Prostate gland (tissue), 2 donors: ENCODE results near the gene EFR3B. TPM values are rescaled to one million over a fixed set of nuclear protein-coding genes. Genes with fewer than 3 reads are reported as not detected.
A peak's percentile ranks its signal among the peaks of the same experiment; 100 is the strongest.
"Not testable (repeated sequence)": the region's sequence is repeated elsewhere in the genome, so short reads cannot be mapped to it uniquely, and the experiment has no call there.

Experiments used
- DNase-seq: peaks from one replicate; pipeline ENCODE4 v3.0.0-alpha.2; 2019; ENCODE audit warnings: low spot score
- H3K27ac ChIP-seq, 2 donors: fragments of 200-600 bp; sonication (generic); 2 replicates each; pipeline ENCODE4 v1.5.1; 2017 to 2019
- H3K27me3 ChIP-seq: fragments of 200-600 bp; sonication (generic); replicated peaks from 2 replicates; pipeline ENCODE4 v1.5.1; 2019; ENCODE audit not compliant: insufficient read depth
- H3K36me3 ChIP-seq, 2 donors: fragments of 200-600 bp; sonication (generic); 1 replicate in 1 of 2; 2 replicates in 1 of 2; pipeline versions ENCODE4 v1.5.1 to v1.8.1; 2017 to 2019
- H3K4me1 ChIP-seq: fragments of 200-600 bp; sonication (generic); replicated peaks from 2 replicates; pipeline ENCODE4 v1.5.1; 2019
- H3K4me3 ChIP-seq, 2 donors: fragments of 200-600 bp; sonication (generic); 2 replicates each; pipeline ENCODE4 v1.5.1; 2017 to 2019
- H3K9me3 ChIP-seq: fragments of 200-600 bp; sonication (generic); 2 replicates; pipeline ENCODE4 v1.5.1; 2017
- POLR2A ChIP-seq: fragments of 450-650 bp; IDR thresholded peaks from one replicate; pipeline ENCODE4 v1.6.1; 2016; ENCODE audit warnings: antibody characterized with exemption, mild to moderate bottlenecking
- POLR2AphosphoS5 ChIP-seq: sonication (generic); formaldehyde crosslinking; IDR thresholded peaks from one replicate; pipeline ENCODE4 v1.6.1; 2017; ENCODE audit warnings: antibody characterized with exemption
- WGBS: methylation state at CpG from one replicate; pipeline ENCODE4 v1.1.5; 2018; 5-methylcytosine and 5-hydroxymethylcytosine counted together
- intact Hi-C: fragments of 100-400 bp; cut with DNase I; formaldehyde crosslinking; loops from one replicate; pipeline ENCODE4 v1.14.2; 2022
- total RNA-seq, 2 donors: library from RNA; depleted of rRNA; stranded (reverse); fragments of >200 nt; gene quantifications; one replicate each; pipeline ENCODE4 v1.1.0, GENCODE V29; 2016
- TF ChIP-seq, protein P1 (sequence below), 4 experiments: fragments of 200-600 bp in 2 of 4; fragments of 450-650 bp in 2 of 4; sonication (generic) in 2 of 4; IDR thresholded peaks; 1 replicate in 3 of 4; 2 replicates in 1 of 4; pipeline ENCODE4 v1.5.1; 2016 to 2019; ENCODE audit warnings: antibody characterized with exemption in 4 of 4, mild to moderate bottlenecking in 2 of 4, moderate library complexity in 2 of 4

Gene EFR3B, protein sequence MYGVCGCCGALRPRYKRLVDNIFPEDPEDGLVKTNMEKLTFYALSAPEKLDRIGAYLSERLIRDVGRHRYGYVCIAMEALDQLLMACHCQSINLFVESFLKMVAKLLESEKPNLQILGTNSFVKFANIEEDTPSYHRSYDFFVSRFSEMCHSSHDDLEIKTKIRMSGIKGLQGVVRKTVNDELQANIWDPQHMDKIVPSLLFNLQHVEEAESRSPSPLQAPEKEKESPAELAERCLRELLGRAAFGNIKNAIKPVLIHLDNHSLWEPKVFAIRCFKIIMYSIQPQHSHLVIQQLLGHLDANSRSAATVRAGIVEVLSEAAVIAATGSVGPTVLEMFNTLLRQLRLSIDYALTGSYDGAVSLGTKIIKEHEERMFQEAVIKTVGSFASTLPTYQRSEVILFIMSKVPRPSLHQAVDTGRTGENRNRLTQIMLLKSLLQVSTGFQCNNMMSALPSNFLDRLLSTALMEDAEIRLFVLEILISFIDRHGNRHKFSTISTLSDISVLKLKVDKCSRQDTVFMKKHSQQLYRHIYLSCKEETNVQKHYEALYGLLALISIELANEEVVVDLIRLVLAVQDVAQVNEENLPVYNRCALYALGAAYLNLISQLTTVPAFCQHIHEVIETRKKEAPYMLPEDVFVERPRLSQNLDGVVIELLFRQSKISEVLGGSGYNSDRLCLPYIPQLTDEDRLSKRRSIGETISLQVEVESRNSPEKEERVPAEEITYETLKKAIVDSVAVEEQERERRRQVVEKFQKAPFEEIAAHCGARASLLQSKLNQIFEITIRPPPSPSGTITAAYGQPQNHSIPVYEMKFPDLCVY
- total RNA-seq = 1 to 10 TPM in 1 of 2 donors, under 1 TPM in 1; 0.14 to 1.6 TPM

DNA sequence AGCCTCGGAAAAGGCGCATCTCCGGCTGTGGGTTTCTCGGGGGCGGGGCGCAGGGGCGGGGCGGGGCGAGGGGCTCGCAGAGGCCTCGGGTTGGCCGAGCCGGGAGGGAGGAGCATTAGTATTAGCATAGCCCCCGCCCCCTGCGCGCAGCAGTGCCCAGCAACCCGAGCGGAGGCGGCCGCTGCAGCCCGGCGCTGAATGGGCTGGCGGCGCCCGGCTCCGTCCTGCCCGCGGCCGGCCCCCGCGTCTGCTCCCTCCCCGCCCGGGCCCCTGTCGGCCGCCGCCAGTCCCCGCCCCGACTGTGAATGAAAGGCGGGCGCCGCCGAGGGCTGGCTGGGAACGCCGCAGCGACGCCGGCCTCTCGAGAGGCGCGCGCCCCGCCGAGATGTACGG, at the start of gene EFR3B:
Gene EFR3B (plus strand): TSS at position 149 of the 393 bp plus-strand sequence. CDS start 237 bp downstream, at position 386.
- Histone ChIP-seq H3K36me3 (no peaks in the 10 kb centered on the region), H3K4me3 (peak within 1 kb of the TSS; percentile 53 to 58), H3K9me3 (no peaks in the 10 kb centered on the region), H3K4me1 (no peaks in the 10 kb centered on the region), H3K27me3 (no peaks in the 10 kb centered on the region), H3K27ac (peak within 1 kb of the TSS in 1 of 2 donors; percentile 48)
- intact Hi-C loops = loop anchor here (5.0 kb wide), 2 partner anchors 70 to 85 kb away; partner anchors contain the start of gene DNAJC27
- peak; percentile 94 for DNase-seq
- 2% methylated on average over 40 of the region's 54 CpGs for WGBS
- TF ChIP-seq, protein P1, sequence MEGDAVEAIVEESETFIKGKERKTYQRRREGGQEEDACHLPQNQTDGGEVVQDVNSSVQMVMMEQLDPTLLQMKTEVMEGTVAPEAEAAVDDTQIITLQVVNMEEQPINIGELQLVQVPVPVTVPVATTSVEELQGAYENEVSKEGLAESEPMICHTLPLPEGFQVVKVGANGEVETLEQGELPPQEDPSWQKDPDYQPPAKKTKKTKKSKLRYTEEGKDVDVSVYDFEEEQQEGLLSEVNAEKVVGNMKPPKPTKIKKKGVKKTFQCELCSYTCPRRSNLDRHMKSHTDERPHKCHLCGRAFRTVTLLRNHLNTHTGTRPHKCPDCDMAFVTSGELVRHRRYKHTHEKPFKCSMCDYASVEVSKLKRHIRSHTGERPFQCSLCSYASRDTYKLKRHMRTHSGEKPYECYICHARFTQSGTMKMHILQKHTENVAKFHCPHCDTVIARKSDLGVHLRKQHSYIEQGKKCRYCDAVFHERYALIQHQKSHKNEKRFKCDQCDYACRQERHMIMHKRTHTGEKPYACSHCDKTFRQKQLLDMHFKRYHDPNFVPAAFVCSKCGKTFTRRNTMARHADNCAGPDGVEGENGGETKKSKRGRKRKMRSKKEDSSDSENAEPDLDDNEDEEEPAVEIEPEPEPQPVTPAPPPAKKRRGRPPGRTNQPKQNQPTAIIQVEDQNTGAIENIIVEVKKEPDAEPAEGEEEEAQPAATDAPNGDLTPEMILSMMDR (IDR thresholded peaks at IDR 0.05) = peak in 2 of 4 experiments; percentile 24 to 25
- TF ChIP-seq POLR2AphosphoS5 = peak; percentile 39
- peak; percentile 46 for TF ChIP-seq POLR2A

DNA sequence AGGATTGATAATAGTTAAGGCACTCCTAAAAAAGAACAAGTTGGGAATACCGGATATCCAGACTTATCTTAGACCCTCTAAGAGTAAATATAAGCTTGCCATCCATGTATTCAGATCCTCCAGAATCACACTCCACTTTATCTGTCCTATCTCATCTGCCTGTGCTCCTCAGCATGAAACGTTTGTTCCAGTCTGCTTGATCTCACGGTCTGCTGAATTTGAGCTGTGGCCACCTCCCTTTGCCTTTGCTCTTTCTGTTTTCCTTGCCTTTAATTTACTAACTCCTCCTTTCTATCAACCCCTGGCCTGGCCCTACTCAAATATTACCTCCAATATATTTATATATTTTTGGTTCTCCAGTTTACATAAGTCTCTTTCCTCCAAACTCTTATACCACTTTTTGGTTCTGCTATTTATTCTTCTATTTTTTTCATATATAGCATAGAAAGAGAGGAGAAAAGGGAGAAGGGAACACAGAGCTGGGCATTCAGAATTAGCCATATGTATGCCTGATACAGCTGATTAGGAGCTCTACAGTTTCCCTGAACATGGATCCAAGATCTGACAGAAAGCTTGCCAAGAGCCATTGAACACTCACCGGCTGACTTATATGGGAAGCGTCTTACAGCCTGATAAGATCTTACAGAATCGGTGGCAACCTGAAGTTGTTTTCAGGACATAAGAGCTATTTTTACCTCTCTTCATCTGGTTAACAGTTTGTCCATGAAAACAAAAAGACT, 48.3 kb upstream of the EFR3B start:
- Histone ChIP-seq H3K27me3 (no peaks in the 10 kb centered on the region), H3K36me3 (no peaks in the 10 kb centered on the region), H3K4me1 (peaks cover 4% of the 10 kb centered on the region), H3K27ac (no peak overlapping the region), H3K9me3 (no peaks in the 10 kb centered on the region), H3K4me3 (no peak overlapping the region)
- intact Hi-C loops = no loop called here
- 15% methylated on average over 6 of the region's 6 CpGs for WGBS
- TF ChIP-seq POLR2AphosphoS5 = no peak
- TF ChIP-seq POLR2A = no peak
- TF ChIP-seq, protein P1 (IDR thresholded peaks at IDR 0.05) = no peak
- no peak for DNase-seq

DNA sequence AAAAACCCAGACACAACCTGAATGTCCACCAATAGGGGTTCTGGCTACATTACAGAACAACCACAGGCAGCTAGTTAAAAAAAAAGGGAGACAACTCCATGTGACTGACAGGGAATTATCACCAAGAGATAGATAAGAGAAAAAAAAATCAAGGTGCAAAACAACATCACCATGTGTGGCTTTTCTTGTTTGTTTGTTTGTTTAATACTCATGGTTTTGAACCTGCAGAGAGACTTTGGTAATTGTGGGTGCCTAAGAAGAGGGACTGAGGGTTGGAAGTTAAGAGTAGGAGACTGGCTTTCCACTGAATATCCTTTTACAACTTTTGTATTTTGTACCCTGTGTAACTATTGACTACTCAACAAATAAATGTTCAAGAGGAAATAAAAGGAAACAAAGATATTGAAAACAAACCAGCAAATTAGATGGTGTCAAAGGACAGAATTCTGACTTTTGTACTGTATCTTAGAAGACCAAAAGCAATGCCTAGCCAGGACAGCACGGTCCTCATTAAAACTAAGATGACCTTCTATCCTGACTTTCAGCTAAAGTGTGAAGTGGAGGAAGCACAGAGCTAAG, 47.6 kb upstream of the EFR3B start:
- no peak for DNase-seq
- TF ChIP-seq, protein P1 (IDR thresholded peaks at IDR 0.05) = no peak
- no peak for TF ChIP-seq POLR2AphosphoS5
- TF ChIP-seq POLR2A = no peak
- 57% methylated on average over 1 of the region's 1 CpG for WGBS
- Histone ChIP-seq H3K27ac (no peak overlapping the region), H3K4me3 (no peak overlapping the region), H3K4me1 (peaks cover 4% of the 10 kb centered on the region), H3K27me3 (no peaks in the 10 kb centered on the region), H3K9me3 (no peaks in the 10 kb centered on the region), H3K36me3 (no peaks in the 10 kb centered on the region)
- intact Hi-C loops = no loop called here

DNA sequence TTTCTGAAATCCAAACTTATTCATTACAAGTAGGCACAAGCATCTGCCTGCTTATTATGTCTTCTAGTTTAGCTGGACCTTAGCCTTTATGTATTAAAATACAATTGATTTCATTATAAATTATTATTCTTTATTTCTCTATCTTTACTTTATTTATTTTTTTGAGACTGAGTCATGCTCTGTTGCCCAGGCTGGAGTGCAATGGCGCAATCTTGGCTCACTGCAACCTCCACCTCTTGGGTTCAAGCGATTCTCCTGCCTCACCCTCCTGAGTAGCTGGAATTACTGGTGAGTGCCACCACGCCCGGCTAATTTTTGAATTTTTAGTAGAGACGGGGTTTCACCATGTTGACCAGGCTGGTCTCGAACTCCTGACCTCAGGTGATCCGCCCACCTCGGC, 42.8 kb upstream of the EFR3B start:
- H3K9me3 ChIP-seq, H3K4me3 ChIP-seq, intact Hi-C loops, H3K4me1 ChIP-seq, DNase-seq, H3K27ac ChIP-seq, H3K36me3 ChIP-seq, H3K27me3 ChIP-seq: not testable (repeated sequence)
- WGBS = 89% methylated on average over 8 of the region's 8 CpGs

DNA sequence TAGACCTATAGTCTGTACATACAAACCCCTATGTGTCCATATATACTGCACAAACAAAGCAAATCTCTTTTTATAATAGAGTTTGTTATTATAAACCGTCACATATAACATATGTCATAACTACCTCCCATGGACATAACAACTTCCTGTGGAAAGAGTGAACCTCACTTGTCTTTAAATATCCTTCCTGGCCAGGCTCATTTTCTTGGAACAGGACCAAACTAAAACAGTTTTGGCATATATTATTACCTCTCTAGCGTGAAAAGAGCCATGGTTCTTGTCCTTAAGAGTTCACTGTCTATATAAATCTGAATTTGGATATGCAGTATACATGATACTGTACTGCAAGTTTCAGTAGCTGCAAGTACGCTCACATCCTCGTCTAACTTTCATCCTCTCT, 41.8 kb upstream of the EFR3B start:
- Histone ChIP-seq H3K4me1 (no peaks in the 10 kb centered on the region), H3K27me3 (no peaks in the 10 kb centered on the region), H3K4me3 (no peak overlapping the region), H3K27ac (no peak overlapping the region), H3K36me3 (no peaks in the 10 kb centered on the region), H3K9me3 (no peaks in the 10 kb centered on the region)
- DNase-seq = no peak
- 55% methylated on average over 4 of the region's 4 CpGs for WGBS
- intact Hi-C loops = no loop called here
- TF ChIP-seq POLR2A = no peak
- TF ChIP-seq, protein P1 (IDR thresholded peaks at IDR 0.05) = no peak
- no peak for TF ChIP-seq POLR2AphosphoS5
